GM21447 (cell line): ENCODE results near the gene HDAC5.
"Not testable (repeated sequence)": the region's sequence is repeated elsewhere in the genome, so short reads cannot be mapped to it uniquely, and the experiment has no call there.

ENCODE experiments used
- ATAC-seq: cut with Tn5 transposase; IDR thresholded peaks from one replicate; pipeline ENCODE4 v1.9.1; 2021; ENCODE audit not compliant: unreplicated experiment

Gene HDAC5

GRCh38 chr17:44037471-44037870, 86.0 kb downstream of the HDAC5 start:
- ATAC-seq = no peak

- ATAC-seq = not testable (repeated sequence)
These were observed 88.8 kb downstream of the HDAC5 start for GRCh38 chr17:44034688-44035087.

GRCh38 chr17:44033861-44034408, 89.5 kb downstream of the HDAC5 start:
- ATAC-seq = no peak

- ATAC-seq = no peak
These were observed 93.0 kb downstream of the HDAC5 start for GRCh38 chr17:44030482-44030881.

GRCh38 chr17:44029736-44030135, 93.7 kb downstream of the HDAC5 start:
- ATAC-seq = no peak
